ENCODE measurements around the gene CBX1.

Gene CBX1

DNA sequence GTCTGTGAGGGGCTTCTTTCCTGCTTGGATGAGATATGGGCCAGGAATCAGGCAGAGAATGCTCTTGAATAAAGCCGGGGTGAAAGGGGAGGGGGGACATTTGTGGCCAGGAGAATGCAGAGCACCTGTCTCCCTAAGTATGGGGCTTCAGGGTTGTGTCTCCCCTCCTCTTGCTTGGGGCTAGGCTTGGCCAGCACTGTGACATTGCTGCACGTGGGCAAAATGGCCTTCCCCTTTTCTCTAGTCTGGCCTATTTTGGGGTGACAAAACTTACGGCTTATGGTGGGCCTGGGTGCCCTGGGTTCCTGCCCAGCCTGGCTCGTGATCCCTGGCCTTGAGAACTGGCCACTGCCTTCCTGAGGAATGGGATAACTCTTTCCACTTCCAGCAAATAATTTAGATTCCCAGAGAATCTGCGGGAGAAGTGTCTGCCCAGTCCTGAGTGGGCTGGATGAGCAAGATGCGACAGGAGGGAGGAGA is 47.5 kb downstream of the CBX1 start:
- DNase-seq = no peak
- H3K9me3 ChIP-seq = no peaks in the 10 kb centered on the region
- H3K4me3 ChIP-seq (ENCODE audit: low read depth, low read length) = peak overlapping the region; percentile 48
- H3K27me3 ChIP-seq = no peaks in the 10 kb centered on the region
- H3K36me3 ChIP-seq = peaks cover 62% of the 10 kb centered on the region
- TF ChIP-seq, protein P1, sequence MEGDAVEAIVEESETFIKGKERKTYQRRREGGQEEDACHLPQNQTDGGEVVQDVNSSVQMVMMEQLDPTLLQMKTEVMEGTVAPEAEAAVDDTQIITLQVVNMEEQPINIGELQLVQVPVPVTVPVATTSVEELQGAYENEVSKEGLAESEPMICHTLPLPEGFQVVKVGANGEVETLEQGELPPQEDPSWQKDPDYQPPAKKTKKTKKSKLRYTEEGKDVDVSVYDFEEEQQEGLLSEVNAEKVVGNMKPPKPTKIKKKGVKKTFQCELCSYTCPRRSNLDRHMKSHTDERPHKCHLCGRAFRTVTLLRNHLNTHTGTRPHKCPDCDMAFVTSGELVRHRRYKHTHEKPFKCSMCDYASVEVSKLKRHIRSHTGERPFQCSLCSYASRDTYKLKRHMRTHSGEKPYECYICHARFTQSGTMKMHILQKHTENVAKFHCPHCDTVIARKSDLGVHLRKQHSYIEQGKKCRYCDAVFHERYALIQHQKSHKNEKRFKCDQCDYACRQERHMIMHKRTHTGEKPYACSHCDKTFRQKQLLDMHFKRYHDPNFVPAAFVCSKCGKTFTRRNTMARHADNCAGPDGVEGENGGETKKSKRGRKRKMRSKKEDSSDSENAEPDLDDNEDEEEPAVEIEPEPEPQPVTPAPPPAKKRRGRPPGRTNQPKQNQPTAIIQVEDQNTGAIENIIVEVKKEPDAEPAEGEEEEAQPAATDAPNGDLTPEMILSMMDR (IDR thresholded peaks at IDR 0.05; ENCODE audit: low read depth, low read length) = no peak
- H3K4me1 ChIP-seq = peaks cover 30% of the 10 kb centered on the region

DNA sequence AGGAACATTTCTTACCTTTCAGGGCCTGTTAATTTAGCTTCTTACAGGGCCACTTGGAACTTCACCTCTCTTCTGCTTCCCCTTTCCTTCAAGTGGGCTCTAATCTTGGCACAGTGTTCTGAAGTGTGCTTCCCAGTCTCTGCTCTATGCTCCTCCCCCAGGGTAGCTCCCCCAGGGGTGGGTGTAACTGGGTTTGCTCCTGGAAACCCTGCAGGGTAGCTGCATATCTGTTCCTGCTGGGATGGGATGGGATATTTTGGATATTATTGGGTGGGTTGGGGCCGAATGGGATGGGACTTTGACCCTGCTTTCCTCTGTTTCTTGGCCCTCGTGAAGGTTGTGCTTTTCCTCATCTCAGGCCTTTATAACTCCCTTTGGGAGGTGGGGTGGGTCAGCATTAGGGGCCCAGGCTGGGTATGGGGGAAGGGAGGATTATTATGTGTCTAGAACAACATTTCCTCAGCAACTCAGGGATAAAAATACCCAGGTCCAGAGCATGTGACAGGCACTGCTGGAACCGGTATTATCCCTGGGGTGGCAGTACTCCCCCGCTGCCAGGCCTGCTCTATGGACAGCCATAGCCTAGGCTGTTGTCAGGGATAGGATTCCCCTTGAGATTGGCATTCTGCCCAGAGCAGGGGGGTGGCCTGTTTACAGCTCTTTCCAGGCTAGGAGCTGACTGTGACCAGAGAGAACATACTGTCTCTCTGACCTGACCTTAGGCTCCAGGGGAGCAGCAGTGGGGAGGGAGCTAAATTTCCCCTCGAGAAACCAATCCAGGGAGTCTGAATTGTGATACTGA is 48.1 kb downstream of the CBX1 start:
- Histone ChIP-seq H3K4me3 (ENCODE audit: low read depth, low read length) (peak overlapping the region; percentile 48), H3K36me3 (peaks cover 56% of the 10 kb centered on the region), H3K27me3 (no peaks in the 10 kb centered on the region), H3K4me1 (peaks cover 30% of the 10 kb centered on the region), H3K9me3 (no peaks in the 10 kb centered on the region)
- TF ChIP-seq, protein P1 (IDR thresholded peaks at IDR 0.05; ENCODE audit: low read depth, low read length) = no peak
- peak; percentile 92 for DNase-seq

DNA sequence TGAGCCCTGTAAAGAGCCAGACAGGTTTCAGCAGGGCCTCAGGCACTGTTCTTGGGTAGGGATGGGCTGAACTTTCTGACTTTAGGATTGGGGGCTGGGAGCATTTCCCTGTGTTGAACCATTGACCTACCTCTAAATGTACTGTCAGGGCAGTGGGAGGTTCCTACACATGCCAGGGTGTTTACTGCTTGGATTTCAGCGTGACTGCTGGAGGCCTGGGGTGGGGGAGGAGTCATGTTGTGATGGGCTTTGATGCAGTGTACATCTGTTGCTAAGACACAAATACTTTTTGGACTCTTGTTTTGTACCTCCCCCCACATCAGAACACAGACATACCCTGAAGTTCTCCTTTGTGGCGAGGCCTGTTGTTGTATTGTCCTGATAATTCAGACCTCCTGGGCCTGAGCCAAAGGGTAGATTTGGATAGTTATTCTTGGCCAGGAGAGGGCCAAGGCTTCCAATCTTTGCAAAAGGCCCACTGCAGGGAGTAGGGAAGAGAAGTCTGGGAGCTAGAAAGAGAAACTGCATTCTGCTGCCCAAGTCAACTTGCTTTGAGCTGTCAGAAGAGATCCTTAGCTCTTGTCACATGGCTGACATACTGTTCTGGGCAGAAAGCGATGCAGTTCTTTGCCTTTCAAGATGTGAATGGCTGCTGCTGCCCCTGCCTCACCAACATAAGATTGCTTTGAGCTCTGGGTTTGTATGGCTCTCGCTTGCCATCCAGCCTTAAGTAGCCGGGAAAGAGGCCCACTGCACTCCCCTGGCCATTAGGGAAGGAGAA is 49.4 kb downstream of the CBX1 start:
- Histone ChIP-seq H3K4me3 (ENCODE audit: low read depth, low read length) (peak overlapping the region; percentile 48), H3K36me3 (peaks cover 43% of the 10 kb centered on the region)

DNA sequence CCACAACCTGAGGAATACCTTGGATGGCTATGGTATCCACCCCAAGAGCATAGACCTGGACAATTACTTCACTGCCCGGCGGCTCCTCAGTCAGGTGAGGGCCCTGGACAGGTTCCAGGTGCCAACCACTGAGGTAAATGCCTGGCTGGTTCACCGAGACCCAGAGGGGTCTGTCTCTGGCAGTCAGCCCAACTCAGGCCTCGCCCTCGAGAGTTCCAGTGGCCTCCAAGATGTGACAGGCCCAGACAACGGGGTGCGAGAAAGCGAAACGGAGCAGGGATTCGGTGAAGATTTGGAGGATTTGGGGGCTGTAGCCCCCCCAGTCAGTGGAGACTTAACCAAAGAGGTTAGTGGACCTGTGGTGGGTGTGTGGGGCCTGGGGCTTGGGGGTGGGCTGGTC is 50.0 kb downstream of the CBX1 start:
- Histone ChIP-seq H3K36me3 (peaks cover 37% of the 10 kb centered on the region), H3K4me3 (ENCODE audit: low read depth, low read length) (peak overlapping the region; percentile 23), H3K4me1 (peaks cover 30% of the 10 kb centered on the region), H3K27me3 (no peaks in the 10 kb centered on the region), H3K9me3 (no peaks in the 10 kb centered on the region)
- TF ChIP-seq, protein P1 (IDR thresholded peaks at IDR 0.05; ENCODE audit: low read depth, low read length) = no peak
- DNase-seq = no peak

More for the DNA sequence above, 49.4 kb downstream of the CBX1 start:
- TF ChIP-seq, protein P1 (IDR thresholded peaks at IDR 0.05; ENCODE audit: low read depth, low read length) = peak; percentile 26; the same call in 1 of the 2 replicates
- DNase-seq = peak; percentile 56
- no peaks in the 10 kb centered on the region for H3K9me3 ChIP-seq
- no peaks in the 10 kb centered on the region for H3K27me3 ChIP-seq
- H3K4me1 ChIP-seq = peaks cover 30% of the 10 kb centered on the region

DNA sequence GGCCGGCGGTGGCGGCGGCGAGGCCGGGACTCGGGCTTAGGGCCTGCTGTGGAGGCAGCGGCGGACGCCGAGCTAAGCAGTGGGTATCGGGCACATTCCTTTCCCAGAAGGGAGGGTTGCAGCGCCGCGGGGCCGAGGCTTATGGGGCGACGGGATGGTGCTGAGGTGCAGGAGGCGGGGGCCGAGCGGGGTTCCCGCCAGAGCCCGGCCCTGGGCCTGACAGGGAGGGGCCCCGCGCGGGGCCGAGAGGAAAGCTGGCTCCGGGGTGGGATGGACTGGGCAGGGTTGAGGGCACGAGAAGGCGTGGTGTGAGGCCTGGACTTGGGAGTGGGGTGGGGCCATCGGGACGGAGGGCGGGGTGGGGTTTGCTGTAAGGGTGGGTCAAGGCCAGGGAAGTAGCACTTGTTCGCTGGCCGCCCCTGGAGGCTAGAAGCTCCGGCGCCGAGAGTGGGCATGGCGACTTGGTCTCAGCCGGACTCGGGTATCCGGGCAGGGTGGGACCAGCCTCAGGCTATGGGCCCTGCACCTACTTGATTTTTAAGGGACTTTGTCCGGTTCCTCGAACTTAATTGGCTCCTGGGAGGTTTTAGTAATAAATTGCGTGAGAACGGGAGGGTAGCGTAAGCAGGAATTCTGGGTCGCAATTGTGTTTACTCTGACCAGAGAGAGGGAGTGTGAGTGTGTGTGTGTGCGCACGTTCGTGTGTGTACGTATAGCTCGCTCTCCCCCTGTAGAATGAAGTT is 52.7 kb downstream of the CBX1 start:
- peak; percentile 91 for DNase-seq
- Histone ChIP-seq H3K36me3 (peaks cover 22% of the 10 kb centered on the region), H3K4me3 (ENCODE audit: low read depth, low read length) (peak overlapping the region; percentile 85), H3K9me3 (no peaks in the 10 kb centered on the region), H3K27me3 (no peaks in the 10 kb centered on the region), H3K4me1 (peaks cover 16% of the 10 kb centered on the region)
- TF ChIP-seq, protein P1 (IDR thresholded peaks at IDR 0.05; ENCODE audit: low read depth, low read length) = peak; percentile 27; the same call in 1 of the 2 replicates

Data from BE2C (cell line).